ENCODE data around the gene OSGEPL1.
A peak's percentile ranks its signal among the peaks of the same experiment; 100 is the strongest.
"Not testable (repeated sequence)": the region's sequence is repeated elsewhere in the genome, so short reads cannot be mapped to it uniquely, and the experiment has no call there.

OSGEPL1 gene

DNA sequence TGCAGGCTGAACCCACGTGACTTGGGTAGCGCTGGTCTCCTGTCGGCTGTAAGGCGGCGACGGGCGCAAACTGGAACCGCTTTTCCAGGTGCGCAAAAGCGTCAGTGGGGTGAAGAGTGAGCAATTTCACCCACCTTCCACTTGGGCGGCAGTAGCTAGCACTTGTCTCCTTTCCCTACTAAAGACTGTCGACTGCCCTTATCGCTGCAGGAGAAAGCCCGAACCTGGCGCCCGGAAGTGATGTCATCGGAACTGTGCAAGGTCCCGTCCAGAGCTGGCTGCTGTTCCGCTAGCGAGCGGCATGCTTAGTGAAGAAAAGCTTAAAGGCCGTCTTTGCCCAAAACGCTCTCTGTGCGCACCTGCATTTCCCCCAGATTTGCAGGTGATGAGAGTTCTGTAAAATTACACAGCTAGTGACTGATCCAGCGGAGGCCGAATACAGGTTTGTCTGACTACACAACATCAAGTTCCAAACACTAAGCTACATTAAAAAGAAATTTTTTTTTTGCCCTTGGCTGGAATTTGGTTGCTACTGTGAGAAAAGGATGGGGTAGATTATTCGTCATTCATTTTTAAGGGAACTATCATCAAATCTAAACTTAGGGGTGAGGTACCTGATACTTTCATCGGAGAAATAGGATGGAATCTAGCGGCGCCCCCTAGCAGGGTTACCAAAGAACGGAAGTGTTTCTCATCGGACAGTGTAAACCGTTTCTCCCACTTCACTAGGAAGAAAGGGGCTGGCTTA is at the start of gene OSGEPL1:
OSGEPL1 (minus strand) TSS at position 242 of the 748 bp plus-strand sequence. CDS start 1,152 bp downstream, outside the sequence.
- peak; percentile 90 to 93 for DNase-seq

GRCh38 chr2:189803431-189803830 is 40.8 kb upstream of the OSGEPL1 start:
- DNase-seq = no peak

- DNase-seq = no peak
Measured at GRCh38 chr2:189802396-189802912, 39.9 kb upstream of the OSGEPL1 start.

GRCh38 chr2:189799531-189799930 is 36.9 kb upstream of the OSGEPL1 start:
- DNase-seq = no peak

DNA sequence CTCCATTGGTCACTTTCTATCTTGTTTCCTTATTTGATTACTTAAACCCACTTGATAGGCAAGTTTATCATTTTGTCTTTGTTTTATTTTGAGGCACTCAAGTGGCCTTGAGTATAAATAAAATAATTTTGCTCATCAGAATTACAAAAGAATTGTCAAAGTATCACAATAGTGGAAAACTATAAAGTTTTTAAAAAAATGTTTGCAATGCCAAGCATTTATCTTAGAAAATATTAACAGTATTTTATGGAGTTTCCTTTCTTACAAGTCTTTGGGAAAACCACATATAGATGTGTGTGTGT is 36.4 kb upstream of the OSGEPL1 start:
- DNase-seq = no peak

- peak in 1 of 2 donors; percentile 33 for DNase-seq
Measured at GRCh38 chr2:189798312-189799029, 35.9 kb upstream of the OSGEPL1 start.

DNA sequence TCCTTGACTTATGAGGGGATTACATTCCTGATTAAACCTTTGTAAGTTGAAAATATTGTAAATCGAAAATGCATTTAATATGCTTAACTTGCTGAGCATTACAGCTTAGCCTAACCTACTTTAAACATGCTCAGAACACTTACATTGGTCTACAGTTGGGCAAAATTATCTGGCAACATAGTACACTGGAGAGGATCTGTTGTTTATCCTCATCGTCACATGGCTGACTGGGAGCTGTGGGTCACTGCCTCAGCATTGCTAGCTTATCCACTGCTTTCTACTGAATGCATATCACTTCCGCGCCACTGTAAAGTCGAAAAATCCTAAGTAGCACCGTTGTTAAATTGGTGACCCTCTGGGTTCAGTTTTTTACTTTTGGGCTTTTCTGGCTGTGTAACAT is 35.3 kb upstream of the OSGEPL1 start:
- no peak for DNase-seq

DNA sequence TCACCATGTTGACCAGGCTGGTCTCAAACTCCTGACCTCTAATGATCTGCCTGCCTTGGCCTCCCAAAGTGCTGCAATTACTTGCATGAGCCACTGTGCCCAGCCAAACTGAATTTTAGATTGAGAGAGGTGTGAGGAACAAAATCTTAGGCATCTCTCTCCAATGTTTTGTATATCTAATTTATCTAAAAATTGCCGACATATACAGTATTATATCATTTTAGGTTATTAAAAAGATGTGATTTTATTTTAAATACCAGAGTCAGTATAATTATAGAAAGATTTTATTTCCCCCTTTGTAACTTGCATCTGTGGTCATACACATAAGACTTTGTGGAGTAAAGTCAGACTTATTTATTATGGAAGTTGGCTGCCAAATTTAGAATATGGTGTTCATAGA is 31.7 kb upstream of the OSGEPL1 start:
- DNase-seq = no peak

DNA sequence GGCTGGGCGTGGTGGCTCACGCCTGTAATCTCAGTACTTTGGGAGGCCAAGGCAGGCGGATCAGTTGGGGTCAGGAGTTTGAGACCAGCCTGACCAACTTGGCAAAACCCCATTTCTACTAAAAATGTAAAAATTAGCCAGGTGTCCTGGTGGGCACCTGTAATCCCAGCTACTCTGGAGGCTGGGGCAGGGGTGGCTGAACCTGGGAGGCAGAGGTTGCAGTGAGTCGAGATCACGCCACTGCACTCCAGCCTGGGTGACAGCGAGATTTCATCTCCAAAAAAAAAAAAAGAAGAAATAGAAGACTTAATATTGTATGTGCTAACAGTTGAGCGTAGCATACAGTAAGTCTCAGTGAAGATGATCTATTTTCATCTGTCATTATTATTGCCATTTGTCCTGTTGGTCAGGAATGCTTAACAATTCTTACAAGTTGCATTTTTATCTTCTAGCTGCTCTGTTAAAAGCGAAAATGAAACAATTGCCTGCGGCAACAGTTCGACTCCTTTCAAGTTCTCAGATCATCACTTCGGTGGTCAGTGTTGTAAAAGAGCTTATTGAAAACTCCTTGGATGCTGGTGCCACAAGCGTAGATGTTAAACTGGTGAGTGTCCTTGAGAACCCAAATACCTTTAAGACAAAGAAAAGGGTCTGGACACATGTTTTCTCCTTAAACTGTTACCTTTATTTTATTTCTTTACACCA is 28.9 kb upstream of the OSGEPL1 start:
- peak in 1 of 2 donors; percentile 62 for DNase-seq

DNA sequence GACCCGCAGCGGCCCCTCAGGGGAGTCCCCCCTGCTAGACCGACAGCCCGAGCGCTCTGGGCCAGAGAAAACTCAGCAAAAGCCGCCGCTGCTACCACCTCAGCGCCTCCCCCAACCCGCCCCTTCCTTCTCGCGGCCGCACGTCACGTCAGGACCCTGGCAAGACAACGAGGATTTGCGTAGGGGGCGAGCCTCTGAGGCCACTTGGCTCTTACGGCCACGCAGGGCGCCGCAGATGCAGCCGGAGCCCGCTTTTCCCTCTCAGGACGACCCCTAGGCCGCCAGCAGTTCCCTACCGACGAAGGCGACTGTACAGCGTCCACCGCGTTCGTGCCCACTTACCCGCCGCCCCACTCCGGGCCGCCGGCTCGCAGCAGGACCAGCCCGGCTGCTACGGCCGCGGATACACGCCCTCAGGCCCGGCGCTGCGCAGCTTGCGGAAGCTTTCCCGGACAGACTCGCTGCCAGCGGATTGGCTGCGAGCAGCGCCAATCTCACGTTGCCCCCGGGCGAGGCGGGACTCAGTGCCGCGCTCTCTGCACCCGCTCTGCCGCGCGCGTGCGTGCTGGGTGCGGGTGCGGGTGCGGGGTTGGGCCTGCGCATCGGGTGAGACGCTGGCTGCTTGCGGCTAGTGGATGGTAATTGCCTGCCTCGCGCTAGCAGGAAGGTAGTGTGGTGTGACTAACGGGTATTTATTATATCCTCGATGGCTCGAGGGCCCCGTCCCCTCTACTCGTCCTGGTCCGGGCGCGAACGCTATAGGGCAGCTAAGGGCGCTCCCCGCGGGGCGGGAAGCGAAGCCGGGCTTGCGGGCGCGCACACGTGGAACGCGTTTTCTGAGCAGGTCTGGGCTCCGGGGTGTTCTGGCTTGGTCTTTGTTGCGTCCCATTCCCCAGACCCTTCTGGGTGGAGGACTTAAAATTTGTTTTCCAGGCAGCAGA is 21.6 kb upstream of the OSGEPL1 start, which contains the start of the genes ORMDL1 and PMS1:
ORMDL1 (minus strand) TSS at position 413 of the 941 bp plus-strand sequence. CDS start 1,744 bp downstream, outside the sequence.
PMS1 (plus strand) TSS at position 524 of the 941 bp plus-strand sequence. CDS start 7,360 bp downstream, outside the sequence.
- DNase-seq = peak; percentile 92 to 95

GRCh38 chr2:189783451-189783926 is 20.9 kb upstream of the OSGEPL1 start:
- peak in 1 of 2 donors; percentile 48 for DNase-seq

DNA sequence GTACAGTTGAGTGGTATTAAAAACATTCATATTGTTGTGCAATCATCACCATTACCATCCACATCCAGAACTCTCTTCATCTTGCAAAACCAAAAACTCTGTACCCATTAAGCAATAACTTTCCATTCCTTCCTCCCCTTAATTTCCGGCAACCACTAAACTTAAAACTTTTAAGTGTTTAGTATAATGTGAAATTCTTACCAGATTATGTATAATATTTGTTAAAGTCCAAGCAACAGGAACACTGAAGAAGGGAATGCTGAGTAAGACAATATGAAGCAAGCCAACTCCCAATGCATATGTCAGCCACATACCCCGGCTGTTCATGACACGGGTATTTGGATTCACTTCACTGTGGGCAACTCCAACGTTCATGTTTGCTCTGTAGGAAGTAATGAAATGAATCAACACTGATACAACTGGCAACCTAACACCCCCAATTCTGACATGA is 19.7 kb upstream of the OSGEPL1 start:
- DNase-seq = peak in 1 of 2 donors; percentile 8

GRCh38 chr2:189772212-189772611 is 9.6 kb upstream of the OSGEPL1 start:
- DNase-seq = no peak

GRCh38 chr2:189770590-189771322 is 8.2 kb upstream of the OSGEPL1 start:
- no peak for DNase-seq

- DNase-seq = no peak
Measured at GRCh38 chr2:189763908-189764661, 1.5 kb upstream of the OSGEPL1 start.

DNA sequence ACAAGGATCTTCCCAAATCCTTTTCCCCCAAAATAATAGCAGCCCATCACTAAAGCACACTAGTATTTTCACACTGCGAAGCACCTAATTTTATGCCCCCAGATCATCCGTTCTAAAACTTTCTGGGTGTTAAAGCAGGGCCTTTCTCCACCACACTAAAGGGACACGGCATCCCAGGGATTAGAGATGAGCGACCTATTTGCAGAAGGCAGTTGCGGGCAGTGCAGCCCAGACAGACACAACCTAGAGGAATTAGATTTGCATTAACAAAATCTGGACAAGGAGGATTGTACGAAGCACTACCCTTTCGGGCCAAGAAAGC is 402 bp downstream of the OSGEPL1 start:
- no peak for DNase-seq

GRCh38 chr2:189760154-189760553 is 2.4 kb downstream of the OSGEPL1 start:
- not testable (repeated sequence) for DNase-seq

DNA sequence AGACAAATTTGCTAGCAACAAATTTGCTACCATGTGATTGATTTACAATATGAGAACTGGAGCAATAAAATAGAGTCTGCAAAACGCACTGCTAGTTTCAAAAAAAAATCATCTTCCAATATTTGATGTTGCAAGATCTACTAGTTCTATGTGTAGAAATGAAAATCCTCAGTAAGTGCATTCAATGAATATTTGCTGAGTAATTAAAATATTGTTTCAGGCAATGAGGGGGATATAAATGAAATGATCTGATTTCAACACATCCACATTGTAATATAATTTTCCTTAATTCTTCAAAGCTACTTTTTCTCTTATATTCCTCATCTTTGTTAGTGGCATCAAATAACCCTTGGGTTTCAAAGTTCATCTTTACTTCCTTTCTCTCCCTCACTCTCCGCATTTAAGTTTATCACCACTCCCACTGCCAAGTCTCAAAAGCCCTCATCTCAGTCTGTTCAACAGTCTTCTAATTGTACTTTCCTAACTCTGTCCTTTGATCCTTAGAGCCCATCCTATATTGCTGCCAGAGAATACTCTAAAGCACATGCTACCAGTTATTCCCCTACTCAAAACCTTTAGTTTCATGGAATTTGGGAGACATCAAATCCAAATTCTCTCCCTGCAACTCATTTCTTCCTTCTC is 6.2 kb downstream of the OSGEPL1 start:
- DNase-seq = no peak

GRCh38 chr2:189751080-189751658 is 11.4 kb downstream of the OSGEPL1 start:
- DNase-seq = peak; percentile 15 to 65

GRCh38 chr2:189729430-189729829 is 33.2 kb downstream of the OSGEPL1 start:
- no peak for DNase-seq

Measured in CD4-positive, alpha-beta T cell treated with Interferon alpha-2 for 1 hour (primary cell).